Measurements from ENCODE around the gene NELFA.
"Not testable (repeated sequence)": the region's sequence is repeated elsewhere in the genome, so short reads cannot be mapped to it uniquely, and the experiment has no call there.

Gene NELFA

GRCh38 chr4:2040391-2041238 lies 31.8 kb upstream of the NELFA start:
- DNase-seq = no peak

GRCh38 chr4:2036866-2037265 lies 28.1 kb upstream of the NELFA start:
- DNase-seq = no peak

GRCh38 chr4:2036327-2036726 lies 27.6 kb upstream of the NELFA start:
- no peak for DNase-seq

GRCh38 chr4:2031161-2031560 lies 22.4 kb upstream of the NELFA start:
- not testable (repeated sequence) for DNase-seq

- not testable (repeated sequence) for DNase-seq
Observed at GRCh38 chr4:2027120-2027519, 18.3 kb upstream of the NELFA start.

- DNase-seq = no peak
Observed at GRCh38 chr4:2025817-2026216, 17.0 kb upstream of the NELFA start.

GRCh38 chr4:2024683-2025082 lies 15.9 kb upstream of the NELFA start:
- no peak for DNase-seq

- DNase-seq = not testable (repeated sequence)
Observed at GRCh38 chr4:2021358-2022018, 12.7 kb upstream of the NELFA start.

GRCh38 chr4:2015008-2015407 lies 6.2 kb upstream of the NELFA start:
- no peak for DNase-seq

GRCh38 chr4:2011583-2011982 lies 2.8 kb upstream of the NELFA start:
- no peak for DNase-seq

- peak; percentile 68 for DNase-seq
Observed at GRCh38 chr4:2009651-2010233, 968 bp upstream of the NELFA start.

GRCh38 chr4:2008671-2008920 lies 178 bp downstream of the NELFA start:
- no peak for DNase-seq

GRCh38 chr4:2007804-2008670 lies 737 bp downstream of the NELFA start:
- DNase-seq = no peak

GRCh38 chr4:2006956-2007653 lies 1.7 kb downstream of the NELFA start:
- DNase-seq = no peak

GRCh38 chr4:2006367-2006766 lies 2.4 kb downstream of the NELFA start:
- DNase-seq = no peak

GRCh38 chr4:2003361-2003760 lies 5.4 kb downstream of the NELFA start:
- not testable (repeated sequence) for DNase-seq

GRCh38 chr4:1999308-1999707 lies 9.5 kb downstream of the NELFA start:
- not testable (repeated sequence) for DNase-seq

- no peak for DNase-seq
Observed at GRCh38 chr4:1998296-1998695, 10.5 kb downstream of the NELFA start.

- no peak for DNase-seq
Observed at GRCh38 chr4:1997712-1998111, 11.1 kb downstream of the NELFA start.

GRCh38 chr4:1996866-1997611 lies 11.7 kb downstream of the NELFA start:
- no peak for DNase-seq

GRCh38 chr4:1994938-1995337 lies 13.8 kb downstream of the NELFA start:
- no peak for DNase-seq

Measured in stimulated activated CD4-positive, alpha-beta T cell treated with anti-CD3 and anti-CD28 coated beads, Interleukin-15, amount 100 ng/mL, for 24 hours (primary cell).